ENCODE measurements around the gene MLXIP. TPM values are rescaled to one million over a fixed set of nuclear protein-coding genes. Genes with fewer than 3 reads are reported as not detected.
"Not testable (repeated sequence)": the region's sequence is repeated elsewhere in the genome, so short reads cannot be mapped to it uniquely, and the experiment has no call there.

Gene MLXIP
- total RNA-seq, 1 donor from 2014 or later: 33.7 TPM

DNA sequence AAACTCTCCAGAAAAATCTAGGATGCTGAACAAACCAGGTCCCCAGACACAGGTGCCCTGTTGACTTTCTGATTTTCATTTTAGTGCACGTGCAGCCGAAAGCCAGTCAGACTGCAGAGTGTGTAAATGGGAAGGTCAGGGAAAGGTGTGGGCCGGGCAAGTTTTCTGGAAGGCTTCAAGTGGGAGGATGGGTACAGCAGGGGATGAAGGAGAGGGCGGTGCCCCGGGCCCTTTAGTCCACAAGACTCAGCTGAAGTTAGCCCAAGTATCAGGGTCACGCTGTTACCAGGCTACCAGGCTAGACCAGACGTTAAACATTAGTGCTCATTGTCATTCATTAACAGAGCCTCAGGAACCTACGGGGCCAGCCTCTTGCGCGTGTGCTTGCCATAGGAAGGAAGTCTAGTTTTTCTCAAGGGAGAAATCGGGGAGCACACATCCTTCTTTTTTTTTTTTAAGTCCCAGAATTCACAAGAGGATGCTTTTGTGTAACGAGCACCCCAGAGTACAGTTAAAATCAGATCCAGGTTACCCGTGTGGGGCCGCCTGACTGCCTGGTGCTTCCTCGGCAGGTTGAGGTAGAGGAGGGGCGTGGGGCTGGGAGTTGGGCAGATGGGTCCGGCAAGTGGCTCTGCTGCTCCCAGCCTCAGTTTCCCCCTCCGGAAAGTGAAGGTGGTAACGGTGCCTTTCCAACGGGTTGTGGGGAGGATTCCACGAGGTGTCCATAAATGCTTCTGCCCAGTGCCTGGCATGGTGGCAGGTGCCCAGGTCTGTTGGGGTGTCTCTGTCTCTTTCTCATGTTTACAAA, 37.8 kb upstream of the MLXIP start:
- DNase-seq: no peak
- CTCF ChIA-PET: interaction anchor here (0.7 kb wide), 1 partner anchor 11 kb away, joined by 3 read pairs; no protein-coding TSS in a partner anchor

GRCh38 chr12:122041458-122041857, 37.1 kb upstream of the MLXIP start:
- H3K4me3 Mint-ChIP-seq; ATAC-seq (ENCODE audit: low read depth); POLR2A ChIA-PET; DNase-seq; intact Hi-C loops (cut with micrococcal nuclease); H3K27me3 Mint-ChIP-seq; CTCF ChIA-PET; H3K4me1 Mint-ChIP-seq; H3K9me3 Mint-ChIP-seq; H3K27ac Mint-ChIP-seq: not testable (repeated sequence)
- H3K36me3 Mint-ChIP-seq (ENCODE audit: low read depth): peaks cover 76% of the 10 kb centered on the region

More for the DNA sequence above, 37.8 kb upstream of the MLXIP start:
- Mint-ChIP-seq H3K9me3 (no peaks in the 10 kb centered on the region), H3K27ac (no peak overlapping the region), H3K4me1 (peaks cover 4% of the 10 kb centered on the region), H3K36me3 (ENCODE audit: low read depth) (peaks cover 76% of the 10 kb centered on the region), H3K27me3 (no peaks in the 10 kb centered on the region), H3K4me3 (no peak overlapping the region)
- TF ChIP-seq, protein P1, sequence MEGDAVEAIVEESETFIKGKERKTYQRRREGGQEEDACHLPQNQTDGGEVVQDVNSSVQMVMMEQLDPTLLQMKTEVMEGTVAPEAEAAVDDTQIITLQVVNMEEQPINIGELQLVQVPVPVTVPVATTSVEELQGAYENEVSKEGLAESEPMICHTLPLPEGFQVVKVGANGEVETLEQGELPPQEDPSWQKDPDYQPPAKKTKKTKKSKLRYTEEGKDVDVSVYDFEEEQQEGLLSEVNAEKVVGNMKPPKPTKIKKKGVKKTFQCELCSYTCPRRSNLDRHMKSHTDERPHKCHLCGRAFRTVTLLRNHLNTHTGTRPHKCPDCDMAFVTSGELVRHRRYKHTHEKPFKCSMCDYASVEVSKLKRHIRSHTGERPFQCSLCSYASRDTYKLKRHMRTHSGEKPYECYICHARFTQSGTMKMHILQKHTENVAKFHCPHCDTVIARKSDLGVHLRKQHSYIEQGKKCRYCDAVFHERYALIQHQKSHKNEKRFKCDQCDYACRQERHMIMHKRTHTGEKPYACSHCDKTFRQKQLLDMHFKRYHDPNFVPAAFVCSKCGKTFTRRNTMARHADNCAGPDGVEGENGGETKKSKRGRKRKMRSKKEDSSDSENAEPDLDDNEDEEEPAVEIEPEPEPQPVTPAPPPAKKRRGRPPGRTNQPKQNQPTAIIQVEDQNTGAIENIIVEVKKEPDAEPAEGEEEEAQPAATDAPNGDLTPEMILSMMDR (IDR thresholded peaks at IDR 0.05): no peak
- POLR2A ChIA-PET: no interaction called here
- intact Hi-C loops (cut with micrococcal nuclease): no loop called here
- ATAC-seq (ENCODE audit: low read depth): no peak

DNA sequence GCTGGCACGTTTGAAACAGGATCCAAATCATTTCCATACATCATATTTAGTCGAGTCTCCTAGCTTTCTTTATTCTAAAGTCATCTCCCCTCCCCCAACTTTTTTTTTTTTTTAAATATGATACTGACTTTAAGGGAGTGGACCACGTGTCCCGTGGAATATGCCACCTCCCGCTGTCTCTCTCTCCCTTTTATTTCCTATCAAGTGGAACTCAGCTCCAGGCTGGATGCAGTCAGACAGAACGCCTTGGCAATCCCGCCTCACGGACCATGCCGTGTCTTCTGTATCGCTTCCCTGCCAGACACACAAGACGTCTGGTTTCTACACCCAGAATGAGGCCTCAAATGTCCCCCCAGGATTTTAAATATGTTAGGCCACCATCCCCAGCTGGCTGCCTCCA, 35.6 kb upstream of the MLXIP start:
- Mint-ChIP-seq H3K4me1 (peaks cover 4% of the 10 kb centered on the region), H3K27ac (no peak overlapping the region), H3K4me3 (no peak overlapping the region), H3K9me3 (no peaks in the 10 kb centered on the region), H3K27me3 (no peaks in the 10 kb centered on the region), H3K36me3 (ENCODE audit: low read depth) (peaks cover 76% of the 10 kb centered on the region)
- POLR2A ChIA-PET: no interaction called here
- CTCF ChIA-PET: no interaction called here
- TF ChIP-seq, protein P1 (IDR thresholded peaks at IDR 0.05): no peak
- DNase-seq (no peak), ATAC-seq (ENCODE audit: low read depth) (no peak)
- intact Hi-C loops (cut with micrococcal nuclease): no loop called here

DNA sequence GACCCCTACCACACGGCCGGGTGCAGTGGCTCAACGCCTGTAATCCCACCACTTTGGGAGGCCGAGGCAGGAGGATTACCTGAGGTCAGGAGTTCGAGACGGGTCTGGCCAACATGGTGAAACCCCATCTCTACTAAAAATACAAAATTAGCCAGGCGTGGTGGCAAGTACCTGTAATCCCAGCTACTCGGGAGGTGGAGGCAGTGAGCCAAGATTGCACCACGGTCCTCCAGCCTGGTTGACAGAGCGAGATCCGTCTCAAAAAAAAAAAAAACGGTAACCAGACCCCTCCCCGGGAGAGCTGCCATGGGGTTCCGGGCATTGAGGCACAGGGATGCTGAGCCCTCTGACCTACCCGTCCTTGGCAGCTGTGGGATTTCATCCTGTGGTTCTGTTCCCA, 35.1 kb upstream of the MLXIP start:
- TF ChIP-seq, protein P1 (IDR thresholded peaks at IDR 0.05): no peak
- ChIA-PET CTCF (interaction anchor here (1.4 kb wide), 1 partner anchor 125 kb away, joined by 3 read pairs; the partner anchor contains the start of gene CFAP251), POLR2A (no interaction called here)
- Mint-ChIP-seq H3K4me1 (peaks cover 4% of the 10 kb centered on the region), H3K27ac (no peak overlapping the region), H3K9me3 (no peaks in the 10 kb centered on the region), H3K27me3 (no peaks in the 10 kb centered on the region), H3K36me3 (ENCODE audit: low read depth) (peaks cover 81% of the 10 kb centered on the region), H3K4me3 (no peak overlapping the region)
- ATAC-seq (ENCODE audit: low read depth) (no peak), DNase-seq (no peak)
- intact Hi-C loops (cut with micrococcal nuclease): no loop called here

- H3K27ac Mint-ChIP-seq: no peak overlapping the region
- POLR2A ChIA-PET: no interaction called here
- no peaks in the 10 kb centered on the region for H3K9me3 Mint-ChIP-seq
- peaks cover 4% of the 10 kb centered on the region for H3K4me1 Mint-ChIP-seq
- TF ChIP-seq, protein P1 (IDR thresholded peaks at IDR 0.05): no peak
- no peak for ATAC-seq (ENCODE audit: low read depth)
- intact Hi-C loops (cut with micrococcal nuclease): no loop called here
- H3K27me3 Mint-ChIP-seq: no peaks in the 10 kb centered on the region
- H3K4me3 Mint-ChIP-seq: no peak overlapping the region
- CTCF ChIA-PET: interaction anchor here (0.6 kb wide), 1 partner anchor 93 kb away, joined by 3 read pairs; no protein-coding TSS in a partner anchor
- no peak for DNase-seq
- peaks cover 83% of the 10 kb centered on the region for H3K36me3 Mint-ChIP-seq (ENCODE audit: low read depth)
Observed at GRCh38 chr12:122045262-122045661, 33.3 kb upstream of the MLXIP start.

Measured in activated B cell treated with CpG ODN at 0.5 μM for 24 hours (primary cell).